Stimulated activated naive CD8-positive, alpha-beta T cell treated with anti-CD3 and anti-CD28 coated beads, Interleukin-15, Interleukin-2, amounts not matched to agents 100 ng/mL and 50 ng/mL, for 24 hours (primary cell): ENCODE measurements around the gene POU1F1.

Source experiments
- H3K27ac Mint-ChIP-seq: one replicate; pipeline ENCODE4 v1.8.0; 2021; ENCODE audit warnings: mild to moderate bottlenecking, mixed read lengths
- H3K27me3 Mint-ChIP-seq: one replicate; pipeline ENCODE4 v1.8.0; 2021; ENCODE audit warnings: mixed read lengths
- H3K36me3 Mint-ChIP-seq: one replicate; pipeline ENCODE4 v1.8.0; 2021; ENCODE audit warnings: low read depth, mixed read lengths
- H3K4me1 Mint-ChIP-seq: one replicate; pipeline ENCODE4 v1.8.0; 2021; ENCODE audit warnings: low read depth, mixed read lengths
- H3K4me3 Mint-ChIP-seq: one replicate; pipeline ENCODE4 v1.8.0; 2021; ENCODE audit warnings: mild to moderate bottlenecking, mixed read lengths
- H3K9me3 Mint-ChIP-seq: one replicate; pipeline ENCODE4 v1.8.0; 2021; ENCODE audit warnings: mixed read lengths

Gene POU1F1

DNA sequence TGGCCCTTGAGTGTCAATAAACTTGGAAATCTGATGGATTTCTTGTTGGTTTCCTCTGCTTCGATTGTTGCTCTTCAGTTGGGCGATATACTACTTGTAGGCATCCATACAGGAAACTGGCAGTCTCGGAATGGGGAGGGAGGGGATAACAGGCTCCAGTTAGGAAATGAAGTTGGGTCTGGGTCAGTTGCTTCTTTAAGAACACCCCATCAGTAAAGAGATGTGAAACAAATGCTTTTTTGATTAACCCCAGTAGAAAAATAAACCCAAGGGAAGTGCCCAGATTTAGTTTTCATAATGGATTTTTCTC, 48.6 kb downstream of the POU1F1 start:
- Mint-ChIP-seq H3K27ac (peak overlapping the region; percentile 94), H3K4me3 (peak overlapping the region; percentile 95), H3K27me3 (peaks cover 15% of the 10 kb centered on the region), H3K4me1 (peaks cover 39% of the 10 kb centered on the region), H3K36me3 (peaks cover 8% of the 10 kb centered on the region), H3K9me3 (peaks cover 3% of the 10 kb centered on the region)

DNA sequence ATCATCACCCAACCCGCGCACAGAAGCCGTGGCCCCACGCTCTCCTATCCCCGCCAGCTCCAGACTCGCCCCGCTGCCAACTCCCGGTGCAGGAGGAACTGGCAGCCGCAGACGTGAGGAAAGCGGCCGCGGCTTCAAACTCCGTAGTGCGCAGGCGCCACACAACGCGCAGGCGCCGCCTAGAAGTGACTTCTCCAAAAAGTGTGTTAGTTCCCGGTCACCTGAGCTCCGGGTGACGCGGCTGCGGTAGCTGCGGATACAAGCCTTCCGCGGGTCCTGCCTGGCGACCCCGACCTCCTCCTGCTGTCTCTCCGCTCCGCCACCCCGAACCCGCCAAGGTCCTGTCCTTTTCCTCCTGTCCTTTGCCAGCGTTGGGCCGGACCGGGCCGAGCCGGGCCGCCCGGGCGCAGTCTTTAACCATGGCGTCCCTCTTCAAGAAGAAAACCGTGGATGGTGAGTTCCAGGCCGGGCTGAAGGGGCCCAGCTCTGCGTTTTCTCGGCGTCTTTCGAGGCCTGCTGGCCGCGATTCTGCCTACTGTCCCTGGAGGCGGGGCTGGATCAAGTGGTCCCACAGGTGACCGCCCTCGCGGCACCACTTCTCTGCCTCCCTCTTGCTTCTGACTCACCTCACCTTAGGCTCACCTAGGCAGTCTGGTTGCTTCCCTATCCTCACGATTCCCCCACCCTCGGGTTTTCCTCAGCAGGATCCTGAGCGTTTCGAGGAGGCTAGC, 49.1 kb downstream of the POU1F1 start, which contains the start of gene CHMP2B:
CHMP2B (plus strand) TSS at position 206 of the 731 bp plus-strand sequence; CDS start at position 420, 214 bp downstream.
- peaks cover 4% of the 10 kb centered on the region for H3K9me3 Mint-ChIP-seq
- peaks cover 36% of the 10 kb centered on the region for H3K4me1 Mint-ChIP-seq
- H3K4me3 Mint-ChIP-seq: peak within 1 kb of the TSS; percentile 95
- H3K27me3 Mint-ChIP-seq: peaks cover 19% of the 10 kb centered on the region
- H3K27ac Mint-ChIP-seq: peak within 1 kb of the TSS; percentile 94
- H3K36me3 Mint-ChIP-seq: peaks cover 8% of the 10 kb centered on the region

DNA sequence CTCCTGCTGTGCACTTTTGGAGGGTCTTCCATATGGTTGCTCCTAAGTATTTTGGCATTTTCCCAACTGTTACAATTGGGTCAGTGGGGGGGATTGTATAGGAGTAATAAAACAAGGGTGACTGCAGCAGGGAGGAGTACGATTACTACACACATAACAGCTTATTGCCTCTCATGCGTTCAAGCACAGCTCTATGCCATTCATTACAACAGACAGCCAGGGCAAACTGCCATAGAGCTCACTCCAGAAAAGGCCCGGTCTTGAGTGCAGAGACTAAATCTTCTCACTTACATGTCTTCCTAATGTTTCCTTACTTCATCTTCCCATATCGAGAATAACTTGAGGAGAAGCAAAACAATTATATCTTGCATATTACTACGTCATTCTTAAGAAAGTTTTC, 50.7 kb downstream of the POU1F1 start:
- H3K27ac Mint-ChIP-seq: no peak overlapping the region
- H3K9me3 Mint-ChIP-seq: peaks cover 4% of the 10 kb centered on the region
- H3K4me1 Mint-ChIP-seq: peaks cover 25% of the 10 kb centered on the region
- H3K4me3 Mint-ChIP-seq: peak overlapping the region; percentile 47
- peaks cover 29% of the 10 kb centered on the region for H3K27me3 Mint-ChIP-seq
- peaks cover 3% of the 10 kb centered on the region for H3K36me3 Mint-ChIP-seq

DNA sequence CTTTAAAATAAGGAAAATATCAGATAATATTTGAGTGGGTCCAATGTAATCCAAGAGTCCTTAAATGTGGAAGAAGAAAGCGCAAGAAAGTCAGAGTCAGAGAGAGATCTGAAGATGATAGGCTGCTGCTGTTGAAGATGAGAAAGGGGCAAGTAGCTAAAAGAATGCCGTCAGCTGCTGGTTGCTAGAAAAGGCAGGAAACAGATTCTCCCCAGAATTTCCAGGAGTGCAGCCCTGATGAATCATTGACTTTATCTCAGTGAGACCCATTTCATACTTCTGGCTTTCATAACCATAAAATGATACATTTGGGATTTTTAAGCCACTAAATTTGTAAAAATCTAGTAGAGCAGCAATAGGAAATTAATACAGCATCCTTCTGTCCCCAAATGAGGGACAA, 56.8 kb downstream of the POU1F1 start:
- no peaks in the 10 kb centered on the region for H3K4me1 Mint-ChIP-seq
- no peak overlapping the region for H3K4me3 Mint-ChIP-seq
- H3K27ac Mint-ChIP-seq: no peak overlapping the region
- peaks cover 63% of the 10 kb centered on the region for H3K27me3 Mint-ChIP-seq
- peaks cover 3% of the 10 kb centered on the region for H3K36me3 Mint-ChIP-seq
- peaks cover 7% of the 10 kb centered on the region for H3K9me3 Mint-ChIP-seq

DNA sequence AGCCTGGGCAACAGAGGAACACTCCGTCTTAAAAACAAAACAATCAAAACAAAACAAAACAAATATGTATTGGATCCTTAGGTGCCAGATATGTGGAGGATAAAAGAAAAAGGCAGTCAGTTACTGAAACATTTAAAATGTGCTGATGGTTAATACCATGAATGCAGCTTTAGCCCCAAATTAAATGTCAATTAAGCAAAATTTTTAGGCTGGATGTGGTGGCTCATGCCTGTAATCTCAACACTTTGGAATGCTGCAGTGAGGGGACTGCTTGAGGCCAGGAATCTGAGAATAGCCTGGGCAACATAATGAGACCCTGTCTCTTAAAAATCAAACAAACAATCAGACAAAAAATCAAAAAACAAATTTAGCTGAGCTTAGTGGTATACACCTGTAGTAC, 57.8 kb downstream of the POU1F1 start:
- Mint-ChIP-seq H3K4me1 (no peaks in the 10 kb centered on the region), H3K36me3 (peaks cover 3% of the 10 kb centered on the region), H3K27ac (no peak overlapping the region), H3K9me3 (peaks cover 7% of the 10 kb centered on the region), H3K4me3 (no peak overlapping the region), H3K27me3 (peaks cover 66% of the 10 kb centered on the region)
